SKM-1 (cell line): Measurements from ENCODE around the gene STX18.
"Not testable (repeated sequence)": the region's sequence is repeated elsewhere in the genome, so short reads cannot be mapped to it uniquely, and the experiment has no call there.

Experiments used
- DNase-seq: peaks from one replicate; lab custom pipeline; 2025; ENCODE audit not compliant: unreplicated experiment; lab: John Stamatoyannopoulos, UW

The STX18 gene

DNA sequence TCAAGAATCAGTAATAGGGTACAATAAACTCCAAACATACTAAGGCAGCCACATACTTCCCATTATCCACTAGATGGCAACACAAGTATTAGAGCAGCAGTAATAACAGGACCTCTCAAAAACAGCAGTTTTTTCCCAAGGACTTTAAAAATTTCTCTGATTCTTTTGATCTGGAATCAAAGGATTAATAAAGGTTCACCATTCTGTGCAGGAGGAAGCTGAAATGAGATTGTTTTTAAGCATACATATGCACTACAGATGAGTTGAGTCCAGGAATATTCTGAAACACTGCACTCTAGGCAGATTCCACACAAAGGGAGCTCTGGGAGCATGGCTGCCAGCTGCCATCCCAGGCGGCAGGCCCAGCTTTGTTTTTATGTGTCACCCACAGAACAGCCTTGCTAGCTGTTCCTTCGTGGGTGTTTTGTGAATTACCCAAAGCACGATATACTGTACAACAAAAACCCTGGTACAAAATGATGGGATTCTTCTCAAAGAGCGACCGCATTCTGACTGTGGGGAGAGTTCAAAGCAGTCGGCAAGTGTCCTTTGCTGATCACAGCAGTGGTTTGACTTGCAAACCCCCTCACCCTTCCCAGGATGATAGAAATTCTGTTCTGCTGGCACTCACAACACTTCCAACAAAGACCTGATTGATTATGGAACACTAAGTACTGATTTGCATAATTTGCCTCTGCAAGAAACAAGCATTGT is 61.0 kb downstream of the STX18 start:
- DNase-seq, result no peak

DNA sequence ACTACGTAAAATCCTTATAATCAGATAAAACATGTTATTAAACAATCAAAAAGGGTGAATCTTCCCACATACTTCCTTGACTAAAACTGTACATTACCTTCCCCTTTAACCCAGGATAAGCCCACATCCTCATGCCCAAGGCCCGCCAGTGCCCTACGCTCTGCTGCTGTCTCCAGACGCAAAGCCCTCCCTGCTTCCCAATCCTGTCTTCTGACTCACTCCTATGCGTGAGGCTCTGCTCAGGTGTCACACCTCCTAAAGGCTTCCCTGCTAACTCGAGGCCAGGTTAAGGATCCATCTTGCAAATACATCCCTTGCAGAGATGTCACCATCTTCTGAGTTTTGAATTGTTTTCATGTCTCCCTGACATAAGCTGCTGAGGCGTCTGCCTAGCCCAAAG is 61.6 kb downstream of the STX18 start:
- no peak for DNase-seq

DNA sequence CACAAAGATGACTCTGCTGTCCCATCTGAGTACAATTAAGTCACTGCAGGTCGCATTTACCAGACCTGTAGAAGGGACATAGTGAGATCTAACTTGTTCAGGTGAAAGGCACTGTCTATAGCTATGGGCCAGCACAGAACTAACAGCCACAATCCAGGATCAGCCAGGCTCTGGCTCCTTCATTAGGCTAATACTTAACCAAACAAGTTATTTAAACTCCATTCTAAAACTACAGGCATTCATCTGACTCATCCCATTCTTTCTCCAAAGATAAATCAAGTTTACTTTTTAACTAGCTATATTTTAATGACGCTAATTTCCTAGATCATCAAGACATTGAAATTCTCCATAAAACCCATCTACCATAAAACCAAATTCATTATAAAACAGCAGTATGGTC is 62.5 kb downstream of the STX18 start:
- no peak for DNase-seq

DNA sequence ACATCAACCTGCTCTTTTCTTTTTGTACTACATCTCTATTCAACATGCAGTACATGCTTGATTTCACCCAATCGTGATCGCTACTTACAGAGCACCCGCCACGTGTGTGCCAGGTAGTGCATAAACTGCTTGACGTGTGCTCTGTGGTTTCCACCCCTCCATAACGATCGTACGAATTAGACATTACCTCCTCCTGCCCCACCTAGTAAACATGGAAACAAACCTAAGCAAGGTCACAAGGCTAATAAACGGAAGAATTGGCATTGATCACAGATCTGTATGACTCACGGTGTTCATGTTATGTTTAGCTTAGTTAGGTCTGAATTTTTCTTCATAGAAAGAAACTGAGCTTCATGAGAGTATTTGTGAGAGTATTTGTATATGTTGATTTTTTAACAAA is 64.1 kb downstream of the STX18 start:
- no peak for DNase-seq

DNA sequence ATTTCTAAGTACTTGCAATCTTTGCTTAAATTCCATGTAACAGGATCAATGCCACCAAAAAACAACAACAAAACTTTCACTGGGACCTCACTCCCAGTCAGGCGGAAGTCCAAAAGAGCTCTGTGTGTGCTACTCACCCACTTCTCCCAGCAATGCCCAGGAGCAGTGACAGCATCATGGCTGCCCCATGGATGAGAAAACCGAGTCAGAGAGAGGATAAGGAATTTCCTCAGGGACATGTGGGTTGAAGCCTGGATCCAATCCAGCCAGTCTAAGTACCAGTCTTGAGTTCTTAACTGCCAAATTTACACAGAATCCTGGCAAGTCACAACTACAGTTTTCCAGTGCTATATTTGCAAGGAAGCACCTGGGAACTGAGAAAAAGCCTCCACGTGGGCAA is 64.5 kb downstream of the STX18 start:
- DNase-seq, result no peak

DNA sequence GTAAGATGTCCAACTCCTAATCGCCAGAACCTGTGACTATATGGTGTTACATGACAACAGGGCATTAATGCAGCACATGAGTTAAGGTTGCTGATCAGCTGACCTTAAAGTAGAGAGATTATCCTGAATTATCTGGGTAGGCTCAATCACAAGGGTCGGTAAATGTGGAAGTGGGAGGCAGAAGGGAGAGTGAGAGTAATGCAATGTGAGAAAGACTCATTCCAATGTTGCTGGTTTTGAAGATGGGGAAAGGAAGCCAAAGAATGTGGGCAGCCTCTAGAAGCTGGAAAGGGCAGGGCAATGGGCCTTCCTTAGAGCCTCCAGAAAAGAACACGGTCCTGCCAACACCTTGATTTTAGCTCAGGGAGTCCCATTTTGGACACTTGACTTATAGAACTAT is 67.4 kb downstream of the STX18 start:
- DNase-seq, result no peak

DNA sequence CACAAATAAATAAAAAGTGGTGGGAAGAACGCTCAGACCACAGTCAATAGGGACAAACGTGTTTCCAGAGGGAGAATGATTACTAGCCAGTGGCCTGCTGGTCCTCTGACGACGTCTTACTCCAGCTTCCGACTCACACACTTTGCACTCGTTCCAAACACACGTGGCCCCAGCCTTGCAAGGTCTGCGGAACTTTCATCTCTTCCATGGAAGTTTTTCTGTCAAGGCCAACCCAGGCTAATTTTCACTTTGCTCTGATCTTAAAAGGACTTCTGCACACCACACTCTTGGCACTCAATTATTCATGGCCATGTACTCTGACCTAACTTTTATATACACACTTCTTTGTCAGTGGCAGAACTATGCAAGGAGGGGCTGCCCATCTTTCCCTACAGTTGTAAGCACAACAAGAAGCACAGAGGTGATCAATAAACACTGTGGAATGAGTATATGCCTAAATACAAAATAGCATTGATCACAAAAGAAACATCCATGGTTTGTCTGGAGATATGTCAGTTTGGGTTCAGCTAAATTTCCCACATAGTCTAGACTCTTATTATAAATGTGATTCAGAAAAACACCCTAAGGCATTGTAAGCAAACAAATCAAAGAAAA is 69.4 kb downstream of the STX18 start:
- no peak for DNase-seq

DNA sequence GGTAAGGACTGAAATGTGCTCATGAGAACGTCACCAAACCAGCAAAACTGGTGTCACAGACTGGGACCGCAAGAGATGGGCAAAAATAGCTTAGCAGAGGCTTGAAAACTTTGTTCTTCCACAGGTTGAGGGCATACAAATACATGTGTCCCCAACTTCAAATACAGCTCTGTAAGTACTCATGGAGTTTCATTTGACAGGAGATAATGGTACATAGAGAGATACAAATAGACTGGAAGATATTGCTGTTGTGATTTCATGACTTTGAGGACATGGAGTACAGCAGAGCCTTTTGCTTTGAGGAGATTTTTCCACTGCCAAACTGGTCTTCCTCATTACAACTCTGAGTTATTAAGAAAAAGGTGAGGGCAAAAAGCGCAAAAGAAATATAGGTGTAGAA is 70.7 kb downstream of the STX18 start:
- DNase-seq, result no peak

DNA sequence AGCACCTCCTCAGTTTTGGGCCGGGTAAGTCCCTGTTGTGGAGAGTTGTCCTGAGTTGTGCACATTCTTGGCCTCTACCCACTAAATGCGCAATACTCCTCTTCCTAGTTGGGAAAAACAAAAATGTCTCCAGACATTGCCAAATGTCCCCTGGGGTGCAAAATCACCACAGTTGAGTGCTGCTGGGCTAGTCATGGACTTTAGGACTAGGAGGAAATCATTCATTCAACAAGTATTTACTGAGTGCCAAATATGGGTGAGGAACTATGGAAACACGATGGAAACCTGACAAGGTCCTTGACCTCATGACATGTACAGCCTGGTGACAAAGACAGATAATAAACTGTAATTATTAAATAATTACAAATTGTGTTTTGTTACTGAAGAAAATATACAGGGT is 71.6 kb downstream of the STX18 start:
- no peak for DNase-seq

DNA sequence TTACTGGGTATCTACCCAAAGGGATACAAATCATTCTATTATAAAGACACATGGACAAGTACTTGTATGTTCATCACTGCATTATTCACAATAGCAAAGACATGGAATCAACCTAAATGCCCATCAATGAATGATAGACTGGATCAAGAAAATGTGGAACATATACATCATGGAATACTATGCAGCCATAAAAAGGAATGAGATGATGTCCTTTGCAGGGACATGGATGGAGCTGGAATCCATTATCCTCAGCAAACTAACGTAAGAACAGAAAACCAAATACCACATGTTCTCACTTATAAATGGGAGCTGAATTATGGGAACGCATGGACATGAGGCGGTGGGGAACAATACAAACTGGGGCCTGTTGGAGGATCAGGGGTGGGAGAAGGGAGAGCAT is 76.6 kb downstream of the STX18 start:
- not testable (repeated sequence) for DNase-seq

DNA sequence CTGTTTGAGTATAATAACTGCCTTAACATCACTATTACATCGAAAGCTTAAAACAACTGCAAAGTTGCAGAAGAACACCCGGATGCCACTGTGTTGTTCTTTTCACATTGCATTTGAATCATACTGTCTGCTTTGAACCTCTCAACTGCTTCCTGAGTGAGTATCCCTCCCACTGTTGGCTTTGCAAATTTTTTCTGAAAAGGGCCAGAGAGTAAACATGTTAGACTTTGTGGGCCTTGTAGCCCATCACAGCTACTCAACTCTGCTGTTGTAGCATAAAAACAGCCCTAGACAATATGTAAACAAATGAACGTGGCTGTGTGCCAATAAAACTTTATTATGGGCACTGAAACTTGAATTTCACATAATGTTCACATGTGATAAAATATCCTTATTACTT is 78.9 kb downstream of the STX18 start:
- DNase-seq, result no peak

DNA sequence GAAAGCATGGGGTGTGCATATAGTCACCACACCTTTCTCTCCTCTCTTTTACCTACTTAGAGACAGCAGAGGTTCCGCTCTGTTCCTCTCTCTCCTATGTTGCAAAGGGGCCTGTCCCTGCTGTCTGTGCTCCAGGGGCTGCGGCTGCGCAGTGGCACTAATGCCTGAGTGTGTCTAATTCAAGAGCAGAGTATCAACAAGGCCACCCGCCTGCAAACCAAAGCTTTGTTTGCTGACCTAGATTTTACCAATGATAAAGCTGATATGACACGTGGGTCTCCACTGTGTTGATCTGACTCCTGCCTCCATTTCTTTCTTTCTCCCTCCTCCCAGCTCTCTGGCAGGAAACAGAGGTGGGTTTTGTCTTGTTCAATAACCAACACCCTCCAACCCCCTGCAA is 80.0 kb downstream of the STX18 start:
- no peak for DNase-seq

DNA sequence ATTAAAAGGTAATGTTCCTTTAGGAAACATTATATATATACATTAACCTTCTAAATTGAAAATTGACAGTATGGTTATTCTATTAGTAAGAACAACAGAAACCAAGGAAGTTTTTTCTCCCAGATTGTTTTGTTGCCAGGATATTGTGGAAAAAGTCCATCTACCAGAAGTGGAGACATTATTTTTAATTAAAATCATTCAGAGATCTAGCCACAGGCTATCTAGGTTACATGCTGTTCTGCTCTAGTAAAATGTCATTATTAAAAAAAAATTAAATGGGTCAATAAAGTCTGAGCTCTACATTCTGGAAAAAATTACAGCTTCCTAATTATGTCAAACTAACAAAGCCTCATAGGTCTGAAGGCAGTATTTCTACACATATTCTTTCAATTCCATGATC is 80.7 kb downstream of the STX18 start:
- DNase-seq, result no peak

DNA sequence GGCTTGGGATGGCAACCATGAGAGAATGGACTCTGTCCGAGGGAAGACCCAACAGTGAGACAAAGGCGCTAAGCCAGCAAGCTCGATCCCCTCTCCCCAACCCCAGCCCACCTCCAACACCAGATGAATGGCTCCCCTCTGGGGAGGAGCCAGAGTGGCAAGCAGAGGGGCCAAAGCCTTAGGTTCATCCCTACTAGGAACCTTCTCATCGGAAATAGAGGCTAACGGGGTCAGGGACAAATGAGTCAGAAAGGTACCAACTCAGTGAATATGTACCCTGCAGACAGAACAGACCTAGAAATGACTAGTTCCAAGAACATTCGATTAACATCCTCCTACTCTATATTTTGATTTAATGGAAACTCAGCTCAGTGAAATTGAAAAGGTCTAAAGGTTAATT is 81.1 kb downstream of the STX18 start:
- no peak for DNase-seq

DNA sequence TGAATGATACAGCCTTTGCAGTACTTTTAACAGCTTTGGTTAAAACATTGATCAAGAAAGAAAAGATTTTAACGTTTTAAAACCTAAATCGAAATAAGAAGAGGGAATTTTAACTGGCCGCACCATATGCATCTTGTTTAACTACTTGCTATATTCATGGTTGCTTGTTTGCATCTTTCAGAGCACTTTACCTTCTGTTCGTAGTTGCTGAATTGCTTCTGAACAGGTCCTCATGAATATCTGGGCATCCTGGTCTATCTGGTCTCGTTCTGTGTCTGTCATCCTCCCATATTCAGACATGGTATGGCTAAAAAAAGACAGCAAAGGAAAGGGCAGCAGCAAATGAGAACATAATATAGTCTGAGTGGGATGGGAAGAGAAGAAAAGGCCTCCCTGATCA is 82.7 kb downstream of the STX18 start:
- no peak for DNase-seq

DNA sequence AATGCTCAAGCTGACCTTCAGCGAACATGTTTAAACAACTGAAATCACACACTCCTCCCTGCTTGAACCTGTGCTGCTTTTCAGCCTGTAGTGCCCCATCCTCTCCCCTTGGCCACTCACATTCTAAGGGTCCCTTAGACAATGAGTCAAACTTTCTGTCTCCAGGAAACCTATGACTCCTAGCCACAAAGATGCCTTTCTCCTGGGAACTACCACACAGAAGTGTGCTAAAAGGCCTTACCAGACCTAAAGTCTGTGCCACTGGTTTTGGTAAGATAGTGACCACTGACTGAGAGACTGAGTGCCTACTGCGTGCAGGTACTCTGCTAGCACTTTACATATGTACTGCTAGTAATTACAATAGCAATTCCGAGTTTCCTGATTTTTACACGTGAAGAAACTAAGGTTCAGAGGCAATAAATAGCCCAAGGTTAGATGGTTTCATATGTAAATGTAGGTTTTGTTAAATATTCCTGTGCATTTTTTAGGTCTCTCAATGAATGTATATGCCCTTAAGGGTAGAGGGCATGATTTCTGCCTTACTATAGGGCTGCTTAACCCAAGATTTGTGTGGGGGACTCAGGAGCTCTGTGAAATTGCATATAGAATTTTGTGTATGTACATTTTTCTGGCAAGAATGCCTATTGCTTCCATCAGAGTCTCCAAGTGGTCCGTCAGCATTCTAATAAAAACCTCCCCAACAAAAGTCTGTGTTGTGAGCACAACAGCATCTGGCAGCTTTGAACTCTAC is 83.9 kb downstream of the STX18 start:
- DNase-seq, result no peak

DNA sequence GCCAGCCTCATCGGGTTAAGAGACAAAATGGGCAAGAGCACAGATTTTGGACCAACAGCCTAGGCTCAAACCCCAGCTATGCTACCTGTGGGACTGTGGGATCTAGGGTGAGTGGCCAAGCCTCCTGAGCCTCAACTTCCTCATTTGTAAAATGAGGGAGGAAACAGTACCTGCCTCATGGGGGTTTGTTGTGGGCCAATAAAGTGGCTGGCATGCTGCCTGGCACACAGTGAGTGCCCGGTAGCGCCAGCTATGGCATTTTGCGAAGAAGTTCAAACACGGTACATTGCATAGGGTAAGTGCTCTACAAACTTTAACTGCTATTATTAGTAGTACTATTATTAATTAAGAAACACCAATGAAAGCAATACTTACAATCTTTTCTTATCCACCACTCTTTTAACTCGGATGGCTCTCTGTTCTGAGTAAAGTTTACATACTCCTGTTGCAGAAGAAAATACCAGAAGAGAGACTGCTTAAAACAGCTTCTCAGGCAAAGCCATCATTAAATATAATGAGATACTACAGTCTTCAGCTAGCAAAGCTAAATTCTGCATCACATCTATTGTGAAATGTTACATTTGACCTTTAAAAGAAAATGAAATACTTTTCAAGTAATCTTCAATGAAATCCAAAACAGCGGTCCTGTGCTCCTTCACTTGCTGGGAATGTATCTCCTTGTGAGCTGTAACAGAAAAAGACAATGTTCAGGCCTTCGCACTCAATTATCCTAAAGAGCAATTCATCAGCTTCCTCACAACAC is 84.9 kb downstream of the STX18 start:
- DNase-seq, result no peak

DNA sequence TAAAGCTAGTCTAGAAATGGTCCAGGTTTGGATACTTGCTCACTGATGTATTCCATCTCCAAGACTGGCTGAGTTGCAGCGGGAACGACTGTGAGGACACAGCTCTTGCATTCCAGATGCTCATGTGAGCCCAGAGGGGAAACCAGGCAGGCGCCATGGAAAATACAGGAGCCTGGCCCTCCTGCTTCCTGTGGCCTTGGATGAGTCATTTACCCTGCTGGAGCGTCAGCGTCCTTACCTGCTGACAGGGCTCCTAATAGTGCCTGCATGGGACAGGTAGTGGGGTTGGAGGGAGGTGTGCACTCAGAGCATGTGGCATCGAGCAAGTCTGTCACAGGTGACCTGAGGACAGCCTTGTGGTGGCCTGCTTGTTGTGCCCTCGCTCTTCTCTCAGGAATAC is 85.5 kb downstream of the STX18 start:
- no peak for DNase-seq

DNA sequence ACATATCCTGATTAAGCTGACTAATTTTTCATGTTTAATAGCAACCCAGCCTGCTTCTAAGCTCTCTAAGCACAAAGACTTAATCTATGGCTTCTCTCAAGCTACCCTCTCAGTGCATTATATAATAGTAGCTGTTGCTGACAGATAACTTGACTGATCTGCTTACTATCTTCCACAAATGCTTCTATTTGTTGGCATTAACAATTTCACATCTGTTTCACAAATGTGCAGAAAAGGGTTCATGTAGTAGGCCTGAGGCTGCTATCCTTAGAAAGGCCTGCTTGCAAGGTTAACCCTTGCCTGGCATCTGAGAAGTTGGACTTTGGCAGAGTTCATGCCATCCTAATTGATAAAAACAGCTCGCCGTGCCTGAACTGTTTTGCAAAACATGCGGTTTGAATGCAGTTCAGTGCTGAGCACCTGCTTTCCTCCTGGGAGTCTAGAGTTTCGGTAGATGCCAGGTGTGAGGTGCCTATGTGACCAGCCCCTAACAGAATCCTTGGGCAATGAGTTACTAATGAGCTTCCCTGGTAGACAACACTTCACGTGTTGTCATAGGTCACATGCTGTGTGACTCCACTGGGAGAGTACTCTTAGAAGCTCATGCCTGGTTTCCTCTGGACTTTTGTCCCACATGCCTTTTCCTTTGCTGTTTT is 86.5 kb downstream of the STX18 start:
- no peak for DNase-seq

DNA sequence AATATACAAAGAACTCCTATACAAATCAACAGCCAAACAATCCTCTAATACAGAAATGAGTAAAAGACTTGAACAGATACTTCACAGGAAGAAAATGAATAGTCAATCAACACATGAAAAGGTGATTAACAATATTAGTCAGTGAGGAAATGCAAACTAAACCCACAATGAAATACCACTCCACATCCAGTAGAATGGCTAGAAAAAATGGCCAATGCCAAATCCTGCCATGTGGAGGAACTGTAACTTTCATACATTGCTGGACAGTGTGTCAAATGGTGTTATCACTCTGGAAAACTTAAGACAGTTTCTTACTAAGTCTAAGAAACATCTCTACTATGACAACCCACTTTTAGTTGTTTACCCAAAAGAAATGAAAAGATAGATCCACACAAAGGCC is 95.4 kb downstream of the STX18 start:
- DNase-seq, result no peak

DNA sequence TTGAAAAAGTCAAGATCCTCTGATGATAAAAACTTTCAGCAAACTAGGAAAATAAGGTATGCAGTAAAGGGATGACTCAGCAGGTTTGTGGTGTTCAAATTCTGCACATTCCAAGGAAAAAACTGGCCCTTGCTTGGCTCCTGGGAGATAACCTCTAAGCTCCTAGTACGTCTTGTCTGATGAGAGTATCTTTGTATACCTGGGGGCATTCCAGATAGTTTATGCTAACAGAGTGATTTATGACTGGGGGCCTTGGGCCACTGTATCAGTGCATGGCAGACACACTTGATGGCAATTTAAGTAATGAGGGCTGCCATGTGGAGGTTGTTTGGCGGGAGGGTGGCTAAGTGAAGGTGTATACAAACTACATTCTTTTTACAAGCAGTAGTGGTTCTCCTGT is 98.0 kb downstream of the STX18 start:
- no peak for DNase-seq
